Thyroid gland (tissue), 4 donors: ENCODE data around the gene SPR. TPM values are rescaled to one million over a fixed set of nuclear protein-coding genes. Genes with fewer than 3 reads are reported as not detected.

Source experiments
- DNase-seq, 2 donors: peaks; one replicate each; pipeline ENCODE4 v3.0.0-alpha.2; 2019
- H3K27ac ChIP-seq, 3 donors: fragments of 200-600 bp; sonication (generic); 1 replicate in 2 of 3; 2 replicates in 1 of 3; pipeline ENCODE4 v1.5.1; 2016 to 2019; ENCODE audit warnings: mild to moderate bottlenecking in 1 of 3, moderate library complexity in 1 of 3
- H3K27me3 ChIP-seq: fragments of 200-600 bp; sonication (generic); one replicate; pipeline ENCODE4 v1.5.1; 2019
- H3K36me3 ChIP-seq, 2 donors: fragments of 200-600 bp; sonication (generic); one replicate each; pipeline ENCODE4 v1.5.1; 2016 to 2019
- H3K4me1 ChIP-seq, 2 donors: fragments of 200-600 bp; sonication (generic); one replicate each; pipeline ENCODE4 v1.5.1; 2017 to 2019
- H3K4me3 ChIP-seq, 3 donors: fragments of 200-600 bp; sonication (generic); replicated peaks in 1 of 3; 1 replicate in 2 of 3; 2 replicates in 1 of 3; pipeline ENCODE4 v1.5.1; 2016; ENCODE audit warnings: mild to moderate bottlenecking in 1 of 3
- H3K9me3 ChIP-seq: fragments of 200-600 bp; sonication (generic); one replicate; pipeline ENCODE4 v1.5.1; 2017
- POLR2A ChIP-seq, 2 donors: fragments of 450-650 bp; IDR thresholded peaks; one replicate each; pipeline ENCODE4 v1.6.1; 2017; ENCODE audit warnings: antibody characterized with exemption in 2 of 2, mild to moderate bottlenecking in 2 of 2, moderate library complexity in 1 of 2
- WGBS, 2 donors: methylation state at CpG; one replicate each; pipeline ENCODE4 v1.1.5; 2017; 5-methylcytosine and 5-hydroxymethylcytosine counted together
- intact Hi-C: fragments of 100-400 bp; cut with DNase I; formaldehyde crosslinking; loops from one replicate; pipeline ENCODE4 v1.15.1; 2023
- total RNA-seq, 4 donors: library from RNA; depleted of rRNA; stranded (reverse); fragments of >200 nt; gene quantifications; one replicate each; pipeline ENCODE4 v1.2.3, GENCODE V29; 2016
- TF ChIP-seq, protein P1 (sequence below), 6 experiments: fragments of 200-600 bp in 3 of 6; fragments of 450-650 bp in 3 of 6; sonication (generic) in 3 of 6; IDR thresholded peaks; one replicate each; pipeline ENCODE4 v1.5.1; 2016 to 2019; ENCODE audit warnings: antibody characterized with exemption in 6 of 6, mild to moderate bottlenecking in 2 of 6, inconsistent platforms in 1 of 6, moderate library complexity in 1 of 6

The SPR gene
- total RNA-seq, 4 donors from 2014 or later: 29.4 to 83.0 (median 55.9) TPM

DNA sequence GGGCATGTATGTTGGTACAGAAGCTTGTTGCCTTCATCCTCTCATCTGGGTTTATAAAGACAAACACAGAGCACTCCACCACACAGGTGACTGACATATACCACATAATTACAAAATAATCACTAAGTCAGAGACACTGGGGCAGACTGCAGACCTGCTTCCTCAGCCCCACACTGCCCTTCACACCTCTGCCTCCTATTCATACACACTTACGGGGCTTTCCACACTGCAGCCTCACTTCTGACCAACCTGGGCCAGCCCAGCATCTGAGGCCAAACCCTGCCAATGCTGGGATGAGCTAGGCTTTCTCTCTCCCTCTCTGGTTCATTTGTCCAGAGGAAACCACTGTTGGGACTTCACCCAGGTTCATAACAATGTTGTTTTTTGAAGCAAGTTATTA, 34.6 kb downstream of the SPR start:
- TF ChIP-seq, protein P1, sequence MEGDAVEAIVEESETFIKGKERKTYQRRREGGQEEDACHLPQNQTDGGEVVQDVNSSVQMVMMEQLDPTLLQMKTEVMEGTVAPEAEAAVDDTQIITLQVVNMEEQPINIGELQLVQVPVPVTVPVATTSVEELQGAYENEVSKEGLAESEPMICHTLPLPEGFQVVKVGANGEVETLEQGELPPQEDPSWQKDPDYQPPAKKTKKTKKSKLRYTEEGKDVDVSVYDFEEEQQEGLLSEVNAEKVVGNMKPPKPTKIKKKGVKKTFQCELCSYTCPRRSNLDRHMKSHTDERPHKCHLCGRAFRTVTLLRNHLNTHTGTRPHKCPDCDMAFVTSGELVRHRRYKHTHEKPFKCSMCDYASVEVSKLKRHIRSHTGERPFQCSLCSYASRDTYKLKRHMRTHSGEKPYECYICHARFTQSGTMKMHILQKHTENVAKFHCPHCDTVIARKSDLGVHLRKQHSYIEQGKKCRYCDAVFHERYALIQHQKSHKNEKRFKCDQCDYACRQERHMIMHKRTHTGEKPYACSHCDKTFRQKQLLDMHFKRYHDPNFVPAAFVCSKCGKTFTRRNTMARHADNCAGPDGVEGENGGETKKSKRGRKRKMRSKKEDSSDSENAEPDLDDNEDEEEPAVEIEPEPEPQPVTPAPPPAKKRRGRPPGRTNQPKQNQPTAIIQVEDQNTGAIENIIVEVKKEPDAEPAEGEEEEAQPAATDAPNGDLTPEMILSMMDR (IDR thresholded peaks at IDR 0.05): no peak
- no peak for TF ChIP-seq POLR2A (IDR thresholded peaks at IDR 0.05)
- no peaks in the 10 kb centered on the region for H3K36me3 ChIP-seq
- no peak overlapping the region for H3K27ac ChIP-seq
- peaks cover 32 to 44% of the 10 kb centered on the region in 2 donors for H3K4me1 ChIP-seq
- peaks cover 61% of the 10 kb centered on the region for H3K27me3 ChIP-seq
- H3K4me3 ChIP-seq: no peak overlapping the region
- WGBS, 2 donors: 96 to 100% methylated on average over 1 of the region's 1 CpG
- no peak for DNase-seq
- H3K9me3 ChIP-seq: no peaks in the 10 kb centered on the region
- intact Hi-C loops: no loop called here

DNA sequence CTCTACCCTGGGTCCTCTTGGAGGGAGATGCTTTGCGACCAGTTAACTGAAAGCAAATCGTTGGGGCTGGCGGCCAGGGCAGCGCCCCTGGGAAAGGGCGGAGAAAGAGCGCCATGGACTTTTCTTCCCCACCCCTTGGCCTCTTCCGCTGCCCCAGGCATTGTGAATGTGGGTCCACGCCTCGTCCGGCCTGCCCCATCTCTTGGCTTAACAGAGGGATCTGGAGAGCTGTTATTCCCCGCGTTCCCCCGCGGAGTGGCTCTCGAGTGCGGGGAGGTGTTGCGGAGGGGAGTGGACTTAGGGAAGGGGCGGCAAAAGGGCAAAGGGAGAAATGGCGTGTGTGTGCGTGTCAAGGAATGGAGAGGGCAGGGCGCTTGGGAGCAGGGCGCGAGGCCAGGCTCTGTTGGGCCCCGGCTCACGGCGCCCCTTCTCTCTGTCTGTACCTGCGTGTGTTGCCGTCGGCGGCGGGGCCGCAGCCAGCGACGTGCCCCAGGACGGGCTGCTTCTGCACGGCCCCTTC, 36.7 kb downstream of the SPR start:
- Histone ChIP-seq H3K27ac (no peak overlapping the region), H3K36me3 (no peaks in the 10 kb centered on the region), H3K4me3 (no peak overlapping the region), H3K9me3 (no peaks in the 10 kb centered on the region), H3K4me1 (peaks cover 18 to 24% of the 10 kb centered on the region in 2 donors), H3K27me3 (peaks cover 53% of the 10 kb centered on the region)
- TF ChIP-seq, protein P1 (IDR thresholded peaks at IDR 0.05): no peak
- TF ChIP-seq POLR2A (IDR thresholded peaks at IDR 0.05): no peak
- no peak for DNase-seq
- 4 to 8% methylated on average over 19 to 30 of the region's 36 CpGs for WGBS, 2 donors
- intact Hi-C loops: no loop called here

DNA sequence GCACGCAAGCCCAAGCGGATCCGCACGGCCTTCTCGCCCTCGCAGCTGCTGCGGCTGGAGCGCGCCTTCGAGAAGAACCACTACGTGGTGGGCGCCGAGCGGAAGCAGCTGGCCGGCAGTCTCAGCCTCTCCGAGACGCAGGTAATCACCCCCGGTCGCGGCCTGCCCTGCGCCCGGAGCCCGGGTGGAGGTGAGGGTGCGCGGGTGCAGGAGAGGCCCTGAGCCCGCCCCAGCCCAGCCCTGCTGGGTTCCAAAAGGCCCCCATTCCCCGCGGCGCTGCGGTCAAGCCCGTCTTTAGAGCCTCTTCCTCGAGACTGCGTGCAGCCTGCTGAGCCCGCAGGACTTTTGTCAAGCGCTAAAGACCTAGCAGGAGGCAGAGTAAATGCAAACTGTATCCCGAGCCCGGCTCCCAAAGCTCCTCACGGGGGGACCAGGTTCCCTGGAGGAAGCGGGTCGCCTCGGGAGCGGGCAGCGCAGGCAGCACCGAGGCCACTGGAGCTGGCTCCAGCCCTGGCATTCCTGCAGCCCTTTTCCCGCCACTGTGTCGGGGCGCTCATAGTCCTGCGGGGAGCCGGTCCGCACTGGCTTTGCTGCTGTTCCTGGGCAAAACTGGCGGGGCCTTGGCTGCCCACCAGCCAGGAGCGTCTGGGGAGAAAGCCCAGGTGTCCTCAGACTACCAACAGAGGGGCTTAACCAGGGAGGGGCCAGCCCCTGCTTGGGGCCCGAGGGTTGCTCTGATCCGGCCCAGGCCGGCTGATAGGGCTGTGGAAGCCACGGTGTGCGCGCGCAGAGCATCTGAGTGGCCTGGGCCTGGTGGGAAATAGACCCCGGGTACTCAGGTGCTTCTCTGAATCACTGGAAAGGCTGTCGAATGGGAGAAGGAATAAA, 37.4 kb downstream of the SPR start:
- Histone ChIP-seq H3K27ac (no peak overlapping the region), H3K27me3 (peaks cover 47% of the 10 kb centered on the region), H3K36me3 (no peaks in the 10 kb centered on the region), H3K4me3 (no peak overlapping the region), H3K4me1 (peaks cover 18 to 23% of the 10 kb centered on the region in 2 donors), H3K9me3 (no peaks in the 10 kb centered on the region)
- intact Hi-C loops: no loop called here
- DNase-seq: no peak
- 10 to 16% methylated on average over 20 to 21 of the region's 61 CpGs for WGBS, 2 donors
- TF ChIP-seq, protein P1 (IDR thresholded peaks at IDR 0.05): no peak
- TF ChIP-seq POLR2A (IDR thresholded peaks at IDR 0.05): no peak

DNA sequence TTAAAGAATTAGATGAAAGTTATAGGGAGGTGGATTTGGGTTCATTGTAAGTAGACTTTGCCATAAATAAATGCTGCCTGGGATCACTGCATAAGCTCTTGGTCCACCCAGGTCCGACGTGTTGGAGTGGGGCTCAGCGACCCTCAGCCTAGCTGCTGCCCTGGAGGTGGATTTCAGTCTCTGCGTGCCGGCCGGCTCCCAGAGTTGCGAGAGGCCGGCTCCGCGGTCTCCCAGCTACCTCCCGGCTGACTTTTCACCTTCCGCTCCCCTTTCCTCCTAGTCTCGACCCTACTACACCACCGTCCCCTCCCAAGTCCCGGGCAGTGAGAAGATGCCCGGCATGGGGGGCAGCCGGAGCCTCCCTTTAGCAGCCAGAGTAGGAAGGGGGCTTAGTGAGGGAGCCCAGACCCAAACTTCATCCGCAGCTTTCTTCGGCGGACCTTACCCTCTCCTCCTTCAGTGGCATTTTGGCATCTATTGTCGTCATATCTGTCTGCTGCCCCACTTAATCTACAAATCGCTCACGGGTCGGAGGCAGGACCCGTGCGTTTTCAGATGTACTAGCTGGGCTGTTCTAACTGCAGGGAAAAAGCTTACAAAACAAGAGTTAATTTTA, 38.2 kb downstream of the SPR start:
- intact Hi-C loops: no loop called here
- Histone ChIP-seq H3K4me3 (no peak overlapping the region), H3K9me3 (no peaks in the 10 kb centered on the region), H3K4me1 (peaks cover 10 to 15% of the 10 kb centered on the region in 2 donors), H3K36me3 (no peaks in the 10 kb centered on the region), H3K27ac (no peak overlapping the region), H3K27me3 (peaks cover 39% of the 10 kb centered on the region)
- DNase-seq: no peak
- WGBS, 2 donors: 8 to 12% methylated on average over 26 of the region's 26 CpGs
- TF ChIP-seq, protein P1 (IDR thresholded peaks at IDR 0.05): no peak
- TF ChIP-seq POLR2A (IDR thresholded peaks at IDR 0.05): no peak

DNA sequence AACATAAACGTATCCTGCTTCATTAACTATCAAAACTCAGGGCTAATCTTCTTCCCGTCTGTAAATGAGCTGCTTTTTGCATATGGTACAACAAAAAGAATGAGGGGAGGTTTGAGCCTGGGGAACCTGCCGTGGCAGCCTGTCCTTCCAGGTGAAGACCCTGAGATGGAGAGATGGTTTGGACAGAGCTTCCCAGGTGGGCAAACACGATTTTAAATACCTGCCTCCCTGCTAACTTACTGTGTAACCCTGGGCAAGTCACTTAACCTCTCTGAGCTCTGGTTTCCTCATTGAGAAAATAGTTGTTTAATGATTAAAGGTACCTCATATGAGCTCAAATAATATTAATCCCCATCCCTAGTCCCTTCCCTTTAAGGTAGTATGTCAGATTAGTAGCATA, 39.2 kb downstream of the SPR start:
- Histone ChIP-seq H3K9me3 (no peaks in the 10 kb centered on the region), H3K27ac (no peak overlapping the region), H3K4me3 (no peak overlapping the region), H3K4me1 (peaks cover 10% of the 10 kb centered on the region in 2 donors), H3K36me3 (no peaks in the 10 kb centered on the region), H3K27me3 (peaks cover 29% of the 10 kb centered on the region)
- TF ChIP-seq POLR2A (IDR thresholded peaks at IDR 0.05): no peak
- TF ChIP-seq, protein P1 (IDR thresholded peaks at IDR 0.05): no peak
- DNase-seq: no peak
- 20% methylated on average over 4 of the region's 4 CpGs for WGBS, 2 donors
- intact Hi-C loops: no loop called here
